Measurements from ENCODE around the gene EPHA6.
"Not testable (repeated sequence)": the region's sequence is repeated elsewhere in the genome, so short reads cannot be mapped to it uniquely, and the experiment has no call there.

EPHA6 gene

DNA sequence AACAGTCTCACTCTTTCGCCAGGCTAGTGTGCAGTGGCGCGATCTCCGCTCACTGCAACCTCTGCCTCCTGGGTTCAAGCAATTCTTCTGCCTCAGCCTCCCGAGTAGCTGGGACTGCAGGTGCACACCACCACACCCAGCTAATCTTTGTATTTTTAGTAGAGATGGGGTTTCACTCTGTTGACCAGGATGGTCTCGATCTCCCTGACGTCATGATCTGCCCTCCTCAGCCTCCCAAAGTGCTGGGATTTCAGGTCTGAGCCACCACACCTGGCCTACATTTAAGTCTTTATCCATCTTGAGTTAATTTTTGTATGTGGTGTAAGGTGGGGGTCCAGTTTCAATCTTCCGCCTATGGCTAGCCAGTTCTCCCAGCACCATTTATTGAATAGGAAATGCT lies 211.2 kb downstream of the EPHA6 start:
- not testable (repeated sequence) for H3K27ac ChIP-seq (ENCODE audit: low read depth, low read length); H3K27me3 ChIP-seq (ENCODE audit: control insufficient read depth, insufficient read depth, low read length); H3K9ac ChIP-seq (ENCODE audit: low read depth, low read length); H3K9me3 ChIP-seq (ENCODE audit: control insufficient read depth, insufficient read depth, low read length); H3K4me3 ChIP-seq (ENCODE audit: low read depth, low read length); H3K36me3 ChIP-seq (ENCODE audit: control insufficient read depth, insufficient read depth, low read length); H3K4me1 ChIP-seq (ENCODE audit: control insufficient read depth, insufficient read depth, low read length)

DNA sequence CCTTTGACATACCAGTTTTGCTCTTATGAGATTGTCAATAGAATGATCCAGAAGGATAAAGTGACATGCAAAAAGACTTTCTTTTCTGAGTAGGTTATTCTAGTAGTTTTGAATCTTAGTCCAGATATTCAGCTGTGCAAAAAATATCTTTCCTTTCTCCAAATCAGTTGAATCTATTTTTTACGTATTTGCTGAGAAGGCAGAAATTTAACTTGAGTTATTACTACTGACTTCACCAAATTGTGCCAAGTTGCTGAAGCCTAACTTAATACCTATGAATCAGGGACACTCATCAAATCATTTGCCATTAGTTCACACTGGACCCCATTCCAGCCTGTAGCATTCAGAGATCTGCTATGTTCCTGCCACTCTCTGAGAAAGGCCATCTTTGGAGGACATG lies 215.6 kb downstream of the EPHA6 start:
- Histone ChIP-seq H3K27ac (ENCODE audit: low read depth, low read length) (no peak overlapping the region), H3K9ac (ENCODE audit: low read depth, low read length) (no peak overlapping the region), H3K36me3 (ENCODE audit: control insufficient read depth, insufficient read depth, low read length) (no peaks in the 10 kb centered on the region), H3K9me3 (ENCODE audit: control insufficient read depth, insufficient read depth, low read length) (no peaks in the 10 kb centered on the region), H3K27me3 (ENCODE audit: control insufficient read depth, insufficient read depth, low read length) (no peaks in the 10 kb centered on the region), H3K4me1 (ENCODE audit: control insufficient read depth, insufficient read depth, low read length) (no peaks in the 10 kb centered on the region), H3K4me3 (ENCODE audit: low read depth, low read length) (no peak overlapping the region)

- H3K9ac ChIP-seq (ENCODE audit: low read depth, low read length), result no peak overlapping the region
- H3K9me3 ChIP-seq (ENCODE audit: control insufficient read depth, insufficient read depth, low read length), result no peaks in the 10 kb centered on the region
- no peaks in the 10 kb centered on the region for H3K36me3 ChIP-seq (ENCODE audit: control insufficient read depth, insufficient read depth, low read length)
- H3K4me1 ChIP-seq (ENCODE audit: control insufficient read depth, insufficient read depth, low read length), result no peaks in the 10 kb centered on the region; the same call in none of the 2 replicates
- no peak overlapping the region for H3K27ac ChIP-seq (ENCODE audit: low read depth, low read length)
- no peak overlapping the region for H3K4me3 ChIP-seq (ENCODE audit: low read depth, low read length)
- H3K27me3 ChIP-seq (ENCODE audit: control insufficient read depth, insufficient read depth, low read length), result no peaks in the 10 kb centered on the region
Observed at GRCh38 chr3:97037294-97037943, 223.0 kb downstream of the EPHA6 start.

- H3K27me3 ChIP-seq (ENCODE audit: control insufficient read depth, insufficient read depth, low read length), result no peaks in the 10 kb centered on the region
- H3K4me1 ChIP-seq (ENCODE audit: control insufficient read depth, insufficient read depth, low read length), result no peaks in the 10 kb centered on the region; the same call in none of the 2 replicates
- no peaks in the 10 kb centered on the region for H3K9me3 ChIP-seq (ENCODE audit: control insufficient read depth, insufficient read depth, low read length)
- H3K9ac ChIP-seq (ENCODE audit: low read depth, low read length), result no peak overlapping the region
- no peak overlapping the region for H3K4me3 ChIP-seq (ENCODE audit: low read depth, low read length)
- no peak overlapping the region for H3K27ac ChIP-seq (ENCODE audit: low read depth, low read length)
- H3K36me3 ChIP-seq (ENCODE audit: control insufficient read depth, insufficient read depth, low read length), result no peaks in the 10 kb centered on the region
Observed at GRCh38 chr3:97043411-97043810, 229.0 kb downstream of the EPHA6 start.

DNA sequence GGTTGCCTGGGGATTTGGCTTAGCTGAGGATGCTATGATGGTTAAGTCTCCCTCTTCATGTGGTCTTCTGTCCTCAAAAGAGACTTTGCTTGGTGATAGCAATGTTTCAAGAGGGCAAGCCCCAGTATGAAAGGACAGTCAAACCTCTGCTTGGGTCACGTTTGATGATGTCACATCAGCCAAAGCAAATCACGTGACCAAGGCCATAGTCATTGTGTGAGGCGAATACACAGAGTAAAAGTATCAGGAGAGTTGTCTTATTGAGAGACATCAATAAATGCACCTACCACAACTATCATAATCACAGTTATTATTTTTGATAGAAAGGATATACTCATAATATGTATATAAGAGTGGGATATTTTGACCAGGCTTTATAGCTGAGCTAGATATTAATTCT lies 243.0 kb downstream of the EPHA6 start:
- no peaks in the 10 kb centered on the region for H3K9me3 ChIP-seq (ENCODE audit: control insufficient read depth, insufficient read depth, low read length)
- H3K27ac ChIP-seq (ENCODE audit: low read depth, low read length), result no peak overlapping the region
- H3K4me1 ChIP-seq (ENCODE audit: control insufficient read depth, insufficient read depth, low read length), result no peaks in the 10 kb centered on the region
- no peak overlapping the region for H3K4me3 ChIP-seq (ENCODE audit: low read depth, low read length)
- H3K9ac ChIP-seq (ENCODE audit: low read depth, low read length), result no peak overlapping the region
- H3K27me3 ChIP-seq (ENCODE audit: control insufficient read depth, insufficient read depth, low read length), result no peaks in the 10 kb centered on the region
- no peaks in the 10 kb centered on the region for H3K36me3 ChIP-seq (ENCODE audit: control insufficient read depth, insufficient read depth, low read length)

DNA sequence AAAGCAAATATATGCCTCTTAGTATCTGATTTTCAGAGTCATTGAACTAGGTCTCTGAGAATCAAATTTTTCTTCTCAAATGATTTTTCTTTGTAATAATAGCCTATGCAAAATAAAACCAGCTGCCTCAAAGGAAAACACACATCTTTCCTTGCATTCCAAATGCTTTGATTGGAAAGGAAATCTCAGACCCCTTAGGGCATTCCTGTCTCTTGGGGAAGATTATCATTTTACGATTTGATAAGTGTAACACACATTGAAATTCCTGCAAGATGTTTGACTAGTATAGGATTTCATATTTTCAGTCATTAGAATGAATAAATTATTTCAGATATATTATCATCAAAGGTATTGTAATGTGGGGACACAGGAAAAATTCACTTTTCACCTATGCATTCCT lies 244.8 kb downstream of the EPHA6 start:
- Histone ChIP-seq H3K36me3 (ENCODE audit: control insufficient read depth, insufficient read depth, low read length) (no peaks in the 10 kb centered on the region), H3K4me3 (ENCODE audit: low read depth, low read length) (no peak overlapping the region), H3K9me3 (ENCODE audit: control insufficient read depth, insufficient read depth, low read length) (no peaks in the 10 kb centered on the region)

GRCh38 chr3:97066531-97066930 lies 252.1 kb downstream of the EPHA6 start:
- Histone ChIP-seq H3K27me3 (ENCODE audit: control insufficient read depth, insufficient read depth, low read length) (no peaks in the 10 kb centered on the region), H3K27ac (ENCODE audit: low read depth, low read length) (no peak overlapping the region), H3K4me1 (ENCODE audit: control insufficient read depth, insufficient read depth, low read length) (no peaks in the 10 kb centered on the region)

More for the DNA sequence above, 244.8 kb downstream of the EPHA6 start:
- no peak overlapping the region for H3K9ac ChIP-seq (ENCODE audit: low read depth, low read length)
- no peaks in the 10 kb centered on the region for H3K27me3 ChIP-seq (ENCODE audit: control insufficient read depth, insufficient read depth, low read length)
- H3K4me1 ChIP-seq (ENCODE audit: control insufficient read depth, insufficient read depth, low read length), result no peaks in the 10 kb centered on the region
- H3K27ac ChIP-seq (ENCODE audit: low read depth, low read length), result no peak overlapping the region

DNA sequence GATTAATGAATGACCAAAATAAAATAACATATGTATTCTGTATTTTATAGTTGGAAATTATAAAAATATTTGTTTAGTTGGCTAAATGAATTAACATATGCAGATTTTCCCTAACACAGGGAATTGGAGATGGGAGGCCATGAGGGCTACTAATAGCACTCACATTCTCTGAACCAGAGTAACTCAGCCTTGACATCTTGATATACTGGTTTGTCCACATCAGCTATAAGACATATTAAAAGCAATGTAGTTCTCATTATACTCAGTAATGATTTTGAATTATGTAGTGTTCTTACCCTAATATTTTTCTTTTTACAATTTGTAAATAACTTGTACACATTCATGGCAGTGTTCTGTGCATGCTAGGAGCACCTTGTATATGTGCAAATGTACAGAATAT lies 255.9 kb downstream of the EPHA6 start:
- Histone ChIP-seq H3K27ac (ENCODE audit: low read depth, low read length) (no peak overlapping the region), H3K36me3 (ENCODE audit: control insufficient read depth, insufficient read depth, low read length) (no peaks in the 10 kb centered on the region), H3K9me3 (ENCODE audit: control insufficient read depth, insufficient read depth, low read length) (no peaks in the 10 kb centered on the region)

More at GRCh38 chr3:97066531-97066930, 252.1 kb downstream of the EPHA6 start:
- Histone ChIP-seq H3K9ac (ENCODE audit: low read depth, low read length) (no peak overlapping the region), H3K9me3 (ENCODE audit: control insufficient read depth, insufficient read depth, low read length) (no peaks in the 10 kb centered on the region), H3K36me3 (ENCODE audit: control insufficient read depth, insufficient read depth, low read length) (no peaks in the 10 kb centered on the region), H3K4me3 (ENCODE audit: low read depth, low read length) (no peak overlapping the region)

DNA sequence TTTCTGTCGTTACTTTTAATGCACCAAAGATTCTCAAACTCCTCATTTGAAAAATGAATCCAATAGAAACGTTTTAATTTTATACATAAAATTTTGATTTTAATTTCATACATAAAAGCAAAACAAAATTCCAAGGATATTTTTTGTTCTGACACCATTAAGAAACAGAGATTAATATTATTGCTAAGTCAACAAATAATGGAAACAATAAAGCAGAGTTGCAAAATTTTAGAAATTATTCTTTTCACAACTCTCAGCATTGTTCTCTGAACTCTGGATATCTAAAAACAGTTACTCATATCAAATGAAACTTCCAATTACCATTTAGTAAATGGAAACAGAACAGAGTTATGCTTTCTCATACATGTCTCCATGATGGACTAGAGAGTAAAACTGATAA lies 260.2 kb downstream of the EPHA6 start:
- Histone ChIP-seq H3K4me1 (ENCODE audit: control insufficient read depth, insufficient read depth, low read length) (no peaks in the 10 kb centered on the region), H3K4me3 (ENCODE audit: low read depth, low read length) (no peak overlapping the region), H3K9ac (ENCODE audit: low read depth, low read length) (no peak overlapping the region), H3K9me3 (ENCODE audit: control insufficient read depth, insufficient read depth, low read length) (no peaks in the 10 kb centered on the region), H3K27me3 (ENCODE audit: control insufficient read depth, insufficient read depth, low read length) (no peaks in the 10 kb centered on the region), H3K36me3 (ENCODE audit: control insufficient read depth, insufficient read depth, low read length) (no peaks in the 10 kb centered on the region), H3K27ac (ENCODE audit: low read depth, low read length) (no peak overlapping the region)

More for the DNA sequence above, 255.9 kb downstream of the EPHA6 start:
- Histone ChIP-seq H3K4me3 (ENCODE audit: low read depth, low read length) (no peak overlapping the region), H3K27me3 (ENCODE audit: control insufficient read depth, insufficient read depth, low read length) (no peaks in the 10 kb centered on the region), H3K4me1 (ENCODE audit: control insufficient read depth, insufficient read depth, low read length) (no peaks in the 10 kb centered on the region), H3K9ac (ENCODE audit: low read depth, low read length) (no peak overlapping the region)

- H3K27ac ChIP-seq (ENCODE audit: low read depth, low read length), result no peak overlapping the region
- H3K4me1 ChIP-seq (ENCODE audit: control insufficient read depth, insufficient read depth, low read length), result no peaks in the 10 kb centered on the region
- H3K36me3 ChIP-seq (ENCODE audit: control insufficient read depth, insufficient read depth, low read length), result no peaks in the 10 kb centered on the region
- H3K27me3 ChIP-seq (ENCODE audit: control insufficient read depth, insufficient read depth, low read length), result no peaks in the 10 kb centered on the region
- H3K9ac ChIP-seq (ENCODE audit: low read depth, low read length), result no peak overlapping the region
- H3K4me3 ChIP-seq (ENCODE audit: low read depth, low read length), result no peak overlapping the region
- no peaks in the 10 kb centered on the region for H3K9me3 ChIP-seq (ENCODE audit: control insufficient read depth, insufficient read depth, low read length)
Observed at GRCh38 chr3:97076673-97077072, 262.3 kb downstream of the EPHA6 start.

GRCh38 chr3:97089621-97090020 lies 275.2 kb downstream of the EPHA6 start:
- H3K4me3 ChIP-seq (ENCODE audit: low read depth, low read length), result no peak overlapping the region
- no peaks in the 10 kb centered on the region for H3K9me3 ChIP-seq (ENCODE audit: control insufficient read depth, insufficient read depth, low read length)
- H3K4me1 ChIP-seq (ENCODE audit: control insufficient read depth, insufficient read depth, low read length), result no peaks in the 10 kb centered on the region
- H3K27me3 ChIP-seq (ENCODE audit: control insufficient read depth, insufficient read depth, low read length), result no peaks in the 10 kb centered on the region
- H3K36me3 ChIP-seq (ENCODE audit: control insufficient read depth, insufficient read depth, low read length), result no peaks in the 10 kb centered on the region
- no peak overlapping the region for H3K9ac ChIP-seq (ENCODE audit: low read depth, low read length)
- no peak overlapping the region for H3K27ac ChIP-seq (ENCODE audit: low read depth, low read length)
